HG02943 (cell line): Measurements from ENCODE around the gene PGAP3.

Source experiments
- ATAC-seq: cut with Tn5 transposase; IDR thresholded peaks from one replicate; pipeline ENCODE4 v1.9.1; 2021; ENCODE audit warnings: mild to moderate bottlenecking, low read depth, moderate library complexity; ENCODE audit not compliant: unreplicated experiment

Gene PGAP3

DNA sequence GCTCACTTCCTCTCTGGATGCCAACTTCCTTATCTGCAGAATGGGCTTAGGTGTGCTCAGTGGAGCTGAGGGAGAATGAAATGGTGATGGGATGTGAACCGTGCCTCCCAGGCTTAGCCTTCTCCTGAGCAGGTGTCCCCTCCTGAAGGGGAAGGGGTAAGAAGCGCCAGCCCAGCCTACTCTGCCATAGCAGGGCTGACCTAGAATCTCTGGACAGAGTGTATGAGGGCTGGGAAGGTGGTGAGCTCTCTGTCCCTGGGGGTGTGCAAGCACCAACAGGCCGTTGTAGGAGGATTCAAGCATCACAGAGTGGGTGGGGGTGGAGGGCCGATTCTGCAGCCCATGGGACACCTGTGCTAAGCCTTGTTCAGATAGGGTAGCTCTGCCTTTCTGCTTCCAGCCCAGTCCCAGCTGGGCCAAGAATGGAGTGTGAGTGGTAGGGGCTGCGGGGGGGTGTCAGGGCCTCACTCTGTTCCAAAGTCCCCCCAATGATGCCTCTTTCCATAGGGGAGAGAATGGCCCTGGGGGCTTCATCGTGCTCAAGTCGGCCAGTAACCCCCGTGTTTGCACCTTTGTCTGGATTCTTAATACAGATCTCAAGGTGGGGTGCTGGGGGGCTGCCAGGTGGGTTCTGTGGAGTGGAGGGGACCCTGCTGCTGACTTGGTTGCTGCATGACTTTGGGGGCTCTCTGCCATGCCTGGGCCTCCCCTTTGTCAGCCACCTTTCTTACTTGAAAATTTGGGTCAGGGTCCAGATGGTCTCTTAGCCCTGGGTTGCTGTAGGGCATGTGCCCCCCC lies 25.9 kb downstream of the PGAP3 start:
- ATAC-seq, result no peak

DNA sequence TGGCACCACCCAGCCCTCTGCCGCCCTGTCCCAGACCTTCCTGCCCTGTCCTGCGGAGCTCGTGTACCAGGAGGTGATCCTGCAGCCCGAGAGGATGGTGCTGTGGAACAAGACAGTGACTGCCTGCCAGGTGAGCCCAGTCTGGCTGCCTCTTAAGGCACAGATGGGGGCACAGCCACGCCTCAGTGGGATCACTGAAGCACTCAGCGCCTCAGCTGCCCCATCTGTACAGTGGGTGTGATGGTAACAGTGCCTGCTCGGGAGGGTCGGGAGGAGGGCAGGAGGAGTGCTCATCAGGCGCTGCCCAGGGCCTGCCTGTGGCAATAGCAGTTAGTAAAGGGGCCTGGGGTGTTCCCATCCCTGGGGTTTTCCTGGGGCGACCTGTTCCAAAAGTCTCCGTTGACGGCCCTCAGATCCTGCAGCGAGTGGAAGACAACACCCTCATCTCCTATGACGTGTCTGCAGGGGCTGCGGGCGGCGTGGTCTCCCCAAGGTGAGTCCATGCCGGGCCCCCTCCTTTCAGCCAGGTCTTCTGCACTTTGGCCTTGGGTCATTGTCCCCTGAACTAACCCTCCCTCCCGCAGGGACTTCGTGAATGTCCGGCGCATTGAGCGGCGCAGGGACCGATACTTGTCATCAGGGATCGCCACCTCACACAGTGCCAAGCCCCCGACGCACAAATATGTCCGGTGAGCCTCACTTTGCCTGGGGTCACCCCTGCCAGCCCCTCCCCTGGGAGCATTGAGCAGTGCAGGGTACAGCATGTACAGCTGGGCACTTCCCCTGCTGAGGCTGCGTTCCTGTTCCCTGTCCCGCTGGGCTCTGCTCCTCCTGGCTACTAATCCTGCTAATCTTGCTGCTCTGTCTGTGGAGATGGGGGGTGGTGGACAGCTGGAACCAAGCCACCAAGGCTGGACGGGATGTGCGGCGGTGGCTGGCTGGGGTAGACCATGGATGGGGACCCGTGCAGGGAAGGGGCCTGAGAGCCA lies 27.2 kb downstream of the PGAP3 start:
- no peak for ATAC-seq

DNA sequence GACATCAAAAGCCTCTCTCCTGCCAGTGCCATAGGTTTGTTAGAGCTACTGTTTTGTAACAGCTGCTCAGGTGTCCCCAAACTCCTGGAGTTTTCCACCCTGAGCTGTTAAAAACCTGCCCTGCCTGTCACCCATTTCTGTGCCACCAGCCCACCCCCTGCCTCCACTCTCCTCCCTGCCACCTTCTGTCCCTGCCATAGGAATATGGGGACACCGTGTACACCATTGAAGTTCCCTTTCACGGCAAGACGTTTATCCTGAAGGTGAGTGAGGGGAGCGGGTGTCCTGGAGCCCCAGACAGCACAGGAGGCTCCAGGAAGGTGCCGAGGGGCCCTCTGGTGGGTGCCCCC lies 27.9 kb downstream of the PGAP3 start:
- no peak for ATAC-seq

DNA sequence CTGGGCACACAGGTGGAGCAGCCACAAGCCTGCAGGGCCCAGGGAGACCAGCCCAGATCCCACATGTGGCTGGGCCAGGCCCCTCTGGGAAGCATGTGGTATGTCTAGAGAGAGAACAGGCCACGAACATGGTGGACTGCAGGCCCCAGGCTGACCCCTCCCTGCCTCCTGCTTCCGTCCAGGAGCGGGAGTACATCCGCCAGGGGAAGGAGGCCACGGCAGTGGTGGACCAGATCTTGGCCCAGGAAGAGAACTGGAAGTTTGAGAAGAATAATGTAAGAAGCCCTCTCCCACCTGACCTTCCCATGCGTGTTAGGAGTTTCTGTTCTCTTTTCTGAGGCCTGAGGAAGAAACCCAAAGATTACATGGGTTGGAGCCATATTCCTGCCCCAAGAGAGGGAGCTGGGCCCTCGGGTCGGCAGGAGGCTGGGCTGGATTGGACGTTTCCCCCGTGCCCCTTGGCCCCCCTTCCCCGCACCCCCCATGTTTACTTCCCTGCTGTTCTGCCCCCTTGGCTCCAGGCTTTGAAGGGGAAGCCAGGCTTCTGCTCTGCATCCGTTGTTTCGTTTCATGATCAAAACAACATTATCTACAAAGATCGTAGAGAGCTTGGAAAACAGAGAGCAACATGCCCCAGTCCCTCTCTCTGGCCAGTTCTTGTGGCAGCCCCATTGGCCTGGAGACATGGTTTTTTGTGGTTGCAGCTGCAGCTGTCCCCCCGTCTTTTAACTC lies 28.4 kb downstream of the PGAP3 start:
- no peak for ATAC-seq

DNA sequence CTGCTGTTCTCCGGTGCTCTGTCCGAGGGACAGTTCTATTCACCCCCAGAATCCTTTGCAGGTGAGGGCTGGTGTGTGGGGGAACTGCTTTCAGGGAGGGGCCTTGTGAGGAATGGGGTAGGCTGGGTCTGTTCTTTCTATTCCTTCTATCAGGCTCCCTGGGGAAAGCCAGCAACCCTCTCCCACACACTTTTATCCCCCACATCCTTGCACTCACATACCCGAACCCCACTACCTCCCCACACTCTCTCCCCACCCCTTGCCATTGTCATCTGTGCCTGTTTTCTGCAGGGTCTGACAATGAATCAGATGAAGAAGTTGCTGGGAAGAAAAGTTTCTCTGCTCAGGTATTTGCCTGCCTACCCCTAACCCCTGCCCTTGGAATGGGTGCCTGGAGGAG lies 29.1 kb downstream of the PGAP3 start:
- ATAC-seq, result no peak

DNA sequence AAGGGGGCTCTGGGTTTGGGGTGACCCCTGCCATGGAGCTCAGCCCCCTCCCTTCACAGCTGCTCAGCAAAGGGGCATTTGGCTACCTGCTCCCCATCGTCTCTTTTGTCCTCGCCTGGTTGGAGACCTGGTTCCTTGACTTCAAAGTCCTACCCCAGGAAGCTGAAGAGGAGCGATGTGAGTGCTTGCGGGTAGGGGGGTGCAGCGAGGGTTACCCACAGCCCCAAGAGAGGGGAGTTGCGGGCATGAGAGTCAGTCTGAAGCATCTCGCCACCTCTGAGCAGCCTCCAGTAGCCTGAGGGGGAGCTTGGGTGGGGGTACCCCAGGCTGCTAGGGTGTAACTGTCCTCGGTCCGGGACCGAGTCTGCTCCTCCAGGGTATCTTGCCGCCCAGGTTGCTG lies 29.5 kb downstream of the PGAP3 start:
- no peak for ATAC-seq

DNA sequence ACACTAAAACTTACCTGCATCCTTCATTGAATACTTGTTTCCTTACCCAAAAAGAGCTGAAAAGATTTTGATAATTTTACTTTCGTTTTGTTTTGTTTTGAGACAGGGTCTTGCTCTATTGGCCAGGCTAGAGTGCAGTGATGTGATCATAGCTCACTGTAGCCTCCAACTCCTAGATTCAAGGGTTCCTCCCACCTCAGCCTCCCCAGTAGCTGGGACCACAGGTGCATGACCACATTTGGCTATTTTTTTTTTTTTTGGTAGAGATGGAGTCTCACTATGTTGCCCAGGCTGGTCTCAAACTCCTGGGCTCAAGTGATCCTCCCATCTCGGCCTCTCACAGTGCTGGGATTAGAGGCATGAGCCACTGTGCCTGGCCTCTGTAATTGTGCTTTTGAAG lies 32.8 kb downstream of the PGAP3 start:
- ATAC-seq, result no peak

DNA sequence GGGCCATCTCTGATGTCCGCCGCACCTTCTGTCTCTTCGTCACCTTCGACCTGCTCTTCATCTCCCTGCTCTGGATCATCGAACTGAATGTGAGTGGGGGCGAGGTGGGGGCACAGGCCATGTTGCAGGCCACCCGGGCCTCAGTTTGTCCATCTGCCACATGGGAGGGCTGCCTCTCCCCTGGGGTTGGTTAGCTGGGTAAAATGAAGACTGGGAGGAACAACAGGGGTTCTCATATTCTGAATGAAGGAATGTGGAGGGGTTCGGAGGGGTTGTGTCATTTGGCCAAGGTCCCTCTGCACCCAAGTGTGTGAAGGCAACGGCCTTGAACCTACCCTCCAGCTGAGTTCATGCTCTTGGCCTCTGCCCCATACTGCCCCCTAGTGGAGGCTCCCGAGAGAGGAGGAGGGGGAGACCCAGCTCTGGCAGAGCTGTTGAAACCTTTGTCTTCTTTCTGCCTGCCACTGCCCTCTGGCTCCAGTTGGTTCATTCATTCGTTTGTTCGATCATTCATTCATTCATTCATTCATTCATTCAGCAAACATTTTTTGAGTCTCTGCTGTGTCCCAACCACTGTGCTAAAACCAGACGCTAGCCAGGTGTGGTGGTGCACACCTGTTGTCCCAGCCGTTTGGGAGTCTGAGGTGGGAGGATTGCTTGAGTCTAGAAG lies 34.1 kb downstream of the PGAP3 start:
- no peak for ATAC-seq

DNA sequence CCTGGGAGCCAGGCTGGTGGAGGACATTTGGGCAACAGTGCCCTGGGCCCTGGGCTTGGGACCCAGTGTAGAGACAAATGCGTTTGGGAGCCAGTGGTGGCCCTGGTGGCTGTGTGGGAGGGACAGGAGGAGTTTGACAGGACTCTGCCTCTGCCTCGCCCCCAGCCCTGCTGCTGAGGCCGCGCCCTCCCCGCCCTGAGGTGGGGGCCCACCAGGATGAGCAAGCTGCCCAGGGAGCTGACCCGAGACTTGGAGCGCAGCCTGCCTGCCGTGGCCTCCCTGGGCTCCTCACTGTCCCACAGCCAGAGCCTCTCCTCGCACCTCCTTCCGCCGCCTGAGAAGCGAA lies 34.6 kb downstream of the PGAP3 start:
- no peak for ATAC-seq

DNA sequence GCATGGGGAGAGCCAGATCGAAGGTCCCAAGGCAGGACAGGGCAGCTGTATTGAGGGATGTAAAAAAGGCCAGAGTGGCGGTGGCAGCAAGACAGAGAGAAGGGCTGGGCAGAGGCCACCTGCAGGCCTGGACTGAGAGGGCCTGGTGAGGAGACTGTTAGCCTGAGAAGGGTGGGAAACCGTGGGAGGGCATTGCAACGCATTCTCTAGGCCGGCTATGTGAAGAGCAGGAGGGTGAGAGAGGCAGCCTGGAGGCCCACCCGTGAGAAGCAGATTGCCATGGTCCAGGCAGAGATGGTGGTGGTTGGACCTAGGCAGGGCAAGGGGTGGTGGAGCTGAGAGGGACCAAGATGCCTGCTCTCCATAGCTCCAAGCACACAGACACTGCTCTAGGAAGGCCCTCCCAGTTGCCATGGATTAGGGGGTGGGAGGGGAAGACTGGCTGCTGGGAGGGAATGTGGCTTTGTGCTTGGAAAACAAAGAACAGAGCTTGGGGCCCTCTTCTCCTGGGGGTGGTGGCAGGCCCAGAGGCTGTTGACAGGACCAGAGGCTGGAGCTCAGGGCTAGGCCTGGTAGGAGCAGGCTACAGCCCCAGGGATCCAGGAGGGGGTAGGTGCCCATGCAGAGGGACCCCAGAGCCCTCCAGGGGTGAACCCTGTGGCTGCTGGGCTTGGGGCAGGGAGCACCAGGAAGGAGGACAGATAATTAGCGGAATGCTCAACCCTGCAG lies 35.1 kb downstream of the PGAP3 start:
- no peak for ATAC-seq

DNA sequence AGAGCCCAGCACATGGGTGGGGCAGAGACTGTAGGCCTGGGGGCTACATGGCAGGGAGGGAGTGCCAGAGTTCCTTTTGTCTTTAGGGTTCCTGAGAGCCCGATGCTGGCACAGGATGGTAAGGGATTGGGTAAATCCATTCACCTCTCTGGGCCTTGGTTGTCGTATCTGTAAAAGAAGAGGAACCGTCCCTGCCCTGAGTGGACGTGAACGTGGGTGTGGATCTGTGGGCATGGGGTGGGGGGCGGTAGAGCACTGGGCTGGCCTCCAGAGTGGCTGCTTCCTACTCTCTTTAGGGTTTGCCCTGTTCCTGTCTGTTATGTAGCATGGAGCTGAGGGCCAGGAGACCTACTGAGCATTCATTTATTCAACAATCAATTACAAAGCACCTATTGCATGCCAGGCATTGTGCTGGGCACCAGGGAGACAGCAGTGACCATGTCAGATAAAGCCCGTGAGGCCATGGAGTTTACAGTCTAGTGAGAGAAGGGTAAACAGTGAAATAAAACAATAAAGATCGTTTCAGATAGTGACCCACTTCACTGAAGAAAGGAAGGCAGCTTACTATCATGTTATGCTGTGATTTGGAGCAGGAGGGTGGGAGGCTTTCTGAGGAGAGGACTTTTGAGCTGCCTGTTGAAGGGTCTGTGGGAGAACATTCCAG lies 35.8 kb downstream of the PGAP3 start:
- ATAC-seq, result no peak

DNA sequence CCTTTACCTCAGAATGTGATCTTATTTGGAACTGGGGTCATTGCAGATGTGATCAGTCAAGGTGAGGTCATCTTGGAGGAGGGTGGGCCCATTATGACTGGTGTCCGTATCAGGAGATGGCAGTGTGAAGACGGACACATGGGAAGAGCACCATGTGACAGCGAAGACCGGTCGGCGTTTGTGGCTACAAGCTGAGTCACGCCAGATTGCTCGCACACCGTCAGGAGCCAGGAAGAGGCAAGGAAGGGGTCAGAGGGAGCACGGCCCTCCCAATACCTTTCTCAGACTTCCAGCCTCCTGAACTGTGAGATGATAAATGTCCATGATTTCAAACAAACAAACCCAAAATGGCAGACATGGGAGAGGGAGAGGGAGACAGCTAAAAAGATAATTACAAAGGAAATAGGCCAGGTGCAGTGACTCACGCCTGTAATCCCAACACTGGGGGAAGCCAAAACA lies 37.7 kb downstream of the PGAP3 start:
- no peak for ATAC-seq

DNA sequence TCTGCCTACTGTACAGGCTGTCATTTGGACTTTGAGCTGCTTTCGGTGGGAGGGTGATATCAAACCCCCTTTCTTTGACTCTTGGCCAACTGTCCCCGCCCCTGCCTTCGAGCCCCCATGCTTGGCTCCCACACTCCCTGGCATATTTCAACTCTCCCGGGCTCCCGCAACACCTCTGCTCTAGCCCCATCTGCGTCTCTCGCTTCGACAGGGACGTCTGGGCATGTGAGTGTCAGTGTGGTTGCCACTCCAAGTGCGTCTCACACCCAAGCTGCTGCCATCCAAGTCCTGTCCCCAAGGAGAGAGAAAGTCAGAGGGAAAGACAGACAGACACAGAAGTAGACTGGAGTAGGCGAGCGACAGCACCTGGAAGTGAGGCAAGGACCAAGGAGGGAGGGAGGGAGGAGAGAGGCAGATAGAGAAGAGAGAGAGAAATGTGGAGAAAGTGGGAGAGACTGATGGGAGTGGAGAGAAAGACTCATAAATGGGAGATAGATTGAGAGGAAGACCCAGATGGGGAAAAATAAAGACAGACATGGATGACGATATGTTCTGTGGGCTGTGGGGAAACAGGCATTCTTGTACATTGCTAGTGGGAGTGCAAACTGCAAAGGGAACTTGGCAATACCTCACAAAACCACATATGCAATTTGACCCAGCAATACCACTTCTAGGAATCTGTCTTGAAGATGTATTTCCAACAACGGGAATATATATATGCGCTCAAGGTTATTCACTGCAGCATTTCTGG lies 39.1 kb downstream of the PGAP3 start:
- ATAC-seq, result no peak

DNA sequence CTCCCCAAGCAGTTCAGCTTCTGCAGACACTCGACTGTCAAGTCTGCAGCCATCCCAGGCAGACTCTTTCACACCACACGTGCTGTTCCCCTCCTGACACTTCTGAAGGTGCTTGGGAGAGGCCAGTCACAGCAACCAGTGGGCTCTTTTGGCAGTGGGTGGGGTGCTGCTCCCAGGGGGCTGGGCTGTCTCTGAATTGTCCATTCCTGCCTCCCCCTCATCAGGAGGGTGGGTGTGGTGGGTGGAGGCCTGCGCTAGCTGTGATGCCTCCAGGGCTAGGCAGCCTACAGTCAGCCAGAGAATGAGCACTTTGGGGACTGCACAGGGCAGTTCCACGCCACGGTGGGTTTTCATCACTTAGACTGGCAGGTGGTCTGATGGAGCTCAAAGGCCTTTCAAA lies 40.6 kb downstream of the PGAP3 start:
- no peak for ATAC-seq

DNA sequence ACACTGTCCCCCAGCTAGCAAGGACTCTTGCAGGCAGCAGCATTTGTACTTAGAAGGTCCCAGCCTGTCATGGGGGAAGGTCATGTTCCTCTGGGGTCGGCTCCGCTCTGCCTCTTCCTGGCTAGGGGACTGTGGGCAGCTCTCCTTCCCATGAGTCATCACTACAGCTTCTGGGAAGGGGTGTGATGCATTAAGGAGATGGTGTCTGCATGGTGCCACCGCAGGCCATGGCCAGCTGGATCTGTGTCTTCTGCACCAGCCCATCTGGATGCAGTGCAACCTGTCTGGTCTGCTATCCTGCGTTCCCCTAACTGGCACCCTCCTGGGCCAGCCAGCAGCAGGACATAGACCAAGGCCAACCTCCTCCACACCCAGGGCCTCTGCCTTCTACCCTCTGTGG lies 44.6 kb downstream of the PGAP3 start:
- ATAC-seq, result no peak

DNA sequence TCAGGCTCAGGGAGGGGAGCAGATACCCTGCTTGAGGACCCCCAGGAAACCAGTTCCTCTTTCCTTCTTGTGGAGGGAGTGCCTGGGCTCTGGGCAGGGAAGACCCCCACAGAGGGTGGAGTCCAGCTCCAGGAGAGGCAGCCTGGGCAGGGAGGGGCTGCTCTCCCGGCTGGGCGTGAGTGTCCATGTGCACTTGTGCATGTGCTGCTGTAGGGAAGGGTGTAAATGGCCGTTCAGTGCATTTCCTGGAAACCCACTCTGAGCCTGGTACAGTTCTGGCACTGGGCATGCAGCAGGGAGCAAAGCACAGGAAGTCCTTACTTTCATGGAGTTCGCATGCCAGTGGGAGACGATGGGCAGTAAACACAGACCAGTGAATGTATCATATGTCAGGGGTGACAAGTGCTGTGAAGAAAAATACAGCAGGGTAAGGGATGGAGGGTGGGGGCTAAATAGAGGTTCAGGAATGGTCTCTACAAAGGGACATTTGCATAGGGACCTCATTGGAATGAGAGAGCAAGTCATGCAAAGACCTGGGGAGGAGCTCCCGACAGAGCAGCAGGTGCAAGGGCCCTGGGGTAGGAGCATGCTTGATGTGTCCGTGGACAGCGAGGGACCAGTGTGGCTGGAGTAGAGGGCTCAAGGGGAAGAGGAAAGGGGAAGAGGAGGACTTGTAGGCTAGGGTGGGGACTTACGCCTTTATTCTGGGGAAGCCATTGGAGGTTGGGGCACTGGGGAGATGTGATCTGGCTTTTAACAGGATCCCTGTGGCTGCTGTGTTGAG lies 45.4 kb downstream of the PGAP3 start:
- ATAC-seq, result no peak

DNA sequence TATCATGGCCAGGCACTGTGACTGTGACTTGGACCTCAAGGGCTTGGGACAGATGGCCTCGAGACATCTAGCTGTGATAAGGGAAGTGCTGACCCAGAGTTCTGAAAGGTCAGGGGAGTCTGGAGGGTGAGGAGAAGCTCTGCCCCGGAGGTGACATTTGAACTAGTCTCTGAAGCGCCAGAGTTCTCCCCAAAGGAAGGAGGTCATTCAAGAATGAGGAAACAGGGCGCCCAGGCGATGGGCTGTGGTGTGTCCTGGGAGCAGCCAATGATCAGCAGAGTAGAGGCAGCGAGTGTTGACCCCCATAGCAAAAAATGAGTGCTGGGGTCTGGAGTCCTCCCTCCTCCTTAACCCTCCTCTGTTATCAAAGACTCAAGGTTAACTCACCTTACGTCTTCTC lies 46.0 kb downstream of the PGAP3 start:
- ATAC-seq, result no peak

DNA sequence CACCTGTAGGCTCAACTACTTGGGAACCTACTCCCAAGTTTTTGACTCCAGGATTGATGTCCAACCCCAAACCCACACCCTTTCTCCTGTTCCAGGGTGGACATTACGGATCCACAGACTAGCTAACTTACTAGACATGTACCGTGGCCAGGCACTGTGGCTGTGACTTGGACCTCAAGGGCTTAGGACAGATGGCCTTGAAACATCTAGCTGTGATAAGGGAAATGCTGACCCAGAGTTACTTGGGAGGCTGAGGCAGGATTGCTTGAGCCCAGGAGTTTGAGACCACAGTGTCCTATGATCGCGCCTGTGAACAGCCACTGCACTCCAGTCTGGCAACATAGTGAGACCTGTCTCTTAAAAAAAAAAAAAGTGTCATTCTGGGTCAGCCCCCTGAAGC lies 46.8 kb downstream of the PGAP3 start:
- ATAC-seq, result no peak
